NCI-H2107 (cell line): Measurements from ENCODE around the gene FFAR2.

ENCODE experiments used
- DNase-seq: peaks from one replicate; lab custom pipeline; 2025; lab: John Stamatoyannopoulos, UW

Gene FFAR2

DNA sequence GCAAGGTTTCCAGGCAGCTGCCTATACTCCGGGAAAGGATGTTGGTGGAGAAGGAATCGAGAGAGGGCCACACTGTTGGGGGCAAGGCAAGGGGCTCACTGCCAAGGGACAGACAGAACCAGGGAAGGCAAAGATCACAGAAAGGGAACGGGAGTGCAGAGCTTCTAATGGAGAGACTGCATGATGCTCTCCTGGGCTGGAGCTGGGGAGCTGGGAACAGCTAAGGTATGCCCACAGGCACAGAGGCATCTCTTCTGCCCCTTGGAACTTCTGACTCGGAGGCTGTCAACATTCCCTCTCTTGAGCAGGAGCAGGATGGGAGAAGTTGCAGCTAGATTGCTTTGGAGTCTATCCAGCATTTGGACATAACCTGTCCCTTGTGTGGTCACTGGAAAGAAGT is 22.4 kb upstream of the FFAR2 start:
- DNase-seq = no peak

- no peak for DNase-seq
Measured at GRCh38 chr19:35427187-35427586, 20.9 kb upstream of the FFAR2 start.

GRCh38 chr19:35429698-35430408 is 18.2 kb upstream of the FFAR2 start:
- no peak for DNase-seq

DNA sequence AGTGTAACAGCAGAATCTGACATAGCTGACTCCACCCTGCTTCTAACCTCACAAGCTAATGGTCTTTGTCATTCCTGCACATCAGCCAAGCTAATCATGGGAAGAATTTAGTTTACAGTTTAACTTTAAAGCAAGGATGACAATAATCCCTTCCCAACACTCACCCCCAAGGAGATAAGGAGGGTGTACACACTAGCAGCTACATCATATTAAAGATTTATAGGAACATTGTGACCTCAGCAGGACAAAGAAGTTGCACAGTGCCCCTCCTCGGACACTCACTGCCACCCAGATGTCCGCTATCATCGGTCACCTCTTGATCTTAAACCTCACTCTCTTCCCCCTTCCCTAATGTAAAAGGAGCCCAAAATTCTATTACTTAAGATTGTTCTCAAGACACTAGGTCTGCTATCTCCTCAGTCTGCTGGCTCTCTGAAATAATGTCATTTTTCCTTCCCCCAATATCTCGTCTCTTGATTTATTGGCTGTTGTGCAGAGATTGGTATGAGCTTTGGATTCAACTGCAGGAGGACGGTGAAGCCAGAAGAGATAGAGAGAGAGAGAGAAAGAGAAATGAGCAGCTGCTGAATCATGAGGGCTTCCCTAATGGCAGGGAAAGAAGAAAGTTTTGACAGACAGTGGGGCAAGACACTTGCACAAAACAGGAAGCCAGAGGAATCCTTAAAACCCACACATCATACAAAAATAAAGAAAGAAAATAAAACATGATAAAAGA is 17.5 kb upstream of the FFAR2 start:
- DNase-seq = no peak

DNA sequence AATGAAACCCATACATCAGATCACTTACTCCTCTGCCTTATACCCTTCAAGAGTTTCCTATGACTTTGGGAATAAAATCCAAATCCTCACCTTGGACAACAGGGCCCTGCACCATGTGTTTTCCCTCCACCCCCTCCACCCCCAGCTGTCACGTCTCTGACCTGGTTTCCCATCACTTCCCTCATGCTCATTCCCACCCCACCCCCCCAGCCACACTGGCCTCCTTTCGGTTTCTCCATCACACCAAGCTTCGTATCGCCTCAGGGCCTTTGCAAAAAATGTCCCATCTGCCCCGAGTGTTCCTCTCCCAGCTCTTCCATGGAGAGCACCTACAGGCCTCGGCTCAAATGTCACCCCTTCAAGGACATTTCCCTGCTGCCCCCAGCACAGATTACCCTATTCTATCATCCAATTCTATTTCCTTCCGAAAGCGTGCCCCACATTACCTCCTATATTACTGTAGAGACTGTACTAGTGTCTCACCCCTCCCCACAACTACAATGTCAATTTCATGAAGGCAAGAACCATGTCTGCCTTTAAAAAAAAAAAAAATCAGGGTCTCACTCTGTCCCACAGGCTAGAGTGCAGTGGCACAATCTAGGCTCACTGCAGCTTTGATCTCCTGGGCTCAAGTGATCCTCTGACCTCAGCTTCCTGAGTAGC is 16.8 kb upstream of the FFAR2 start:
- DNase-seq = no peak

DNA sequence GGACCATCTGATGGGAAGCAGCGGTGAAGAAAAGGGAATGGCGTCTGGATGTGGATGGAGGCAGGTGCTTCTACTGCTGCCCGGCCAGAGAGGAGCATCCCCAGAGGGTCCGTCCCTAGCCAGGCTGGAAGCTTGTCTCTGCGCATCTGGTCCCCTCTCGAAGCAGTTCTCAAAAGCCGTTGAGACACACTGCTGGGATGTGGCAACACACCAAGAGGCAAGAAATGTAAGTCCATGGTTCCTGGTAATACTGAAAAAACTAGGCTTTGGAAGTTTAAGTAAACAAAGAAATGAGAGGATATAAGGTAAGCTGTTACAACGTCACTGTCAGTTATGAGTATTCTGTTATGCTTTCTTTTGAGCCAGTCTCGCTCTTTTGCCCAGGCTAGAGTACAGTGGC is 15.1 kb upstream of the FFAR2 start:
- no peak for DNase-seq

- DNase-seq = no peak
Measured at GRCh38 chr19:35433448-35433847, 14.6 kb upstream of the FFAR2 start.

GRCh38 chr19:35435896-35436295 is 12.2 kb upstream of the FFAR2 start:
- no peak for DNase-seq

DNA sequence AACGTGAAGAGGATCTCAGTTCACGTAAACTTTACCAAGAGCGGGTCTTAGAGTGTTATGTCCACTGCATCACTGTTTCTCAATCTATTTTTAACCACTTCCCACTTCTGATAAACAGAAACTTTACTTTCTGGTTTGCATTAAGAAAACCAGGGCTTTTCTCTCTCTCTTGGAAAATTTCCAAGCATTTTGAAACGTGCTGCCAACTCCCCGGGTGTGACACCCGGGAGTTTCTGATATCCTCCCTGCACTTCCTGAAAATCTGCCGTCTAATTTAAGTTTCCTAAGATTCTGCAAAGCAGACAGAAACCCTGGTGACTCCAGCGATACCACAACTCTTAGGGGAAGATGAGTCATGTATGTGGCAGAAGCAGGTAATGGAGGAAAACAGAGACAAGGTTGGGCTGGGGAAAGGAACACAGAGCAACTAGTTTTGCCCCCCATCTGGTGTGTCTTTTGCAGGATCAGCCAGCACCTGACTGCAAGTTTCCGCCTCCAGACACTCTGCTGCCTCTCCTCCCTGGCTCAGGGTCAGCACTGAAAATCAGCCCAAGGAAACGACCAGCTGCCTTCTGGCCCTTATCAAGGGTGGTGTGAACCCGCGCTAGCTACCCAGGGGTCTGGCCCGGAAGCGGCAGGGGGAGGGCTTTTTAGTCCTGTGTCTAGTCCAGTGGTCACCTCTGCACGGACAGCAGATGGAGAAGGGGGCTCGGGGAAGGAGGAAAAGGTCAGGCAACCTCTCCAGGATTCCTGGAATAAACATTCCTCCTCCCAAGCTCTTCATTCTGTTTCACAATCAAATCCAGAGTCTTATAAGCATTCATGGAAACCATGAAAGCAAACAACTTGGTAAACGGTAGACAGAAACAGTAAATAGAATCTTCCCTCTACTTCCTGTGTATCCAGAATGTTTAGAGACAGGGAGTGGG is 11.3 kb upstream of the FFAR2 start:
- no peak for DNase-seq

DNA sequence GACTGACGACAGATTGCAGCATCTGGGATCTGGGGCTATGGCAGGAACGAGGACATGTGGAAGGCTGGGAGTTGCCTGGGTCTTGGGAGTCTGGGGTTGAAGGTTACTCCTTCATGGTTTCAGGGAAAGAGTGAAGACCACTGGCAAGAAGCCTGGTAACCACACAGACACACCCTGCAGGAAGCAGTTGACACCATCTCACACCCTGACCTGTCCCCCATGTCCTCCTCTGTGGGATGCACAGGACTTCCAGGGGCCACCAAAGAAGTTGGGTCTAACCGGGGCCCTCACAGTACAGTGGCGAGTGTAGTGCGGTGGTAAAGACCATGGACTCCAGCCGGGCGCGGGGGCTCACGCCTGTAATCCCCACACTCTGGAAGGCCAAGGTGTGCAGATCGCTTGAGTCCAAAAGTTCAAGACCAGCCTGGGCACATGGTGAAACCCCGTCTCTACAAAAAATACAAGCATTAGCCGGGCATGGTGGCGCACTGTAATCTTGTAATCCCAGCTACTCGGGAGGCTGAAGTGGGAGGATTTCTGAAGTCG is 10.6 kb upstream of the FFAR2 start:
- no peak for DNase-seq

GRCh38 chr19:35438096-35438495 is 10.0 kb upstream of the FFAR2 start:
- no peak for DNase-seq

DNA sequence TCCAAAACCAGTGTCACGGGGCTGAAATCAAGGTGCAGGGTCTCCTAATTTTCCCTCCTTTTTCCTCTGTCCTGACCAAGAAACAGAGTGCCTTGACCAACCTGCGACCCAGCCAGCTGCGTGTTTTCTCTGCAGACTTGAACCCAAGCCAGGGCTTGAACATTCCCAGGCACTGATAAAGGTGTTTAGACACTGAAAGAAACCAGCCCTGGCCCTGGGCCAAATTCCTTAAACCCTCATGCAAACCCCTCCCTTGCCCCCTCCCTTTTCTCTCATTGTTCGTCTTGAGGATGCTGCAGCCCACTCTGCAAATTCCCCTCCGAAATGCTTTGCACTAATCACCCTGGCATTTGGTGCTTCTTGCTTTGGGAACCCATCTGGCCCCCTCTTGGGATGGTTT is 9.5 kb upstream of the FFAR2 start:
- DNase-seq = no peak

DNA sequence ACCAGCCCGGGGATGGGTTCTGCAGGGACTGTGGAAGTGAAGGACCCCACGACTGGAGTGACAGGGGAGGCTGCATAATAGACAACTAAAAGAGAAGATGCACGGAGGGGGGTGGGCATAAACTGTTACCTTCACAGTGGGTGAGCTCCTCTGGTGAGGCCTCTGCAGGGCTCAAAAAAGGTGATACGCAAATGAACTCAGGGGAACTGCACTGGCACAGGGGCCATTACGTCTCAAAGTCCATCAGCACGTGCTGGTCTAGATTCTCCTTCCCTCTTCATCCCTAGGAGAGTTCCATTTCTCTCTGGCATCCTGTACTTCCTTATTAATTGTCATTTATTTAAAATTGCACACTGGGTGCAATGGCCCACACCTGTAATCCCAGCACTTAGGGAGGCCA is 8.1 kb upstream of the FFAR2 start:
- no peak for DNase-seq

DNA sequence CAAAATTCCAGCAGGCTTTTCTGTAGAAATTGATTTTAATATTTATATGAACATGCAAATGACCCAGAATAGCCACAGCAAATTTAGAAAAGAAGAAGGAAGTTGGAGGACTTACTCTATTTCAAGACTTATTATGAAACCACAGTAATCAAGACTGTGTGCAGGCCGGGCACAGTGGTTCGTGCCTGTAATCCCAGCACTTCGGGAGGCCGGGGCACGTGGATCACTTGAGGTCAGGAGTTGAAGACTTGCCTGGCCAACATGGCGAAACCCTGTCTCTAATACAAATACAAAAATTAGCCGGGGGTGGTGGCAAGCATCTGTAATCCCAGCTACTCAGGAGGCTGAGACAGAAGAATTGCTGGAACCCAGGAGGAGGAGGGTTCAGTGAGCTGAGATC is 6.0 kb upstream of the FFAR2 start:
- no peak for DNase-seq

DNA sequence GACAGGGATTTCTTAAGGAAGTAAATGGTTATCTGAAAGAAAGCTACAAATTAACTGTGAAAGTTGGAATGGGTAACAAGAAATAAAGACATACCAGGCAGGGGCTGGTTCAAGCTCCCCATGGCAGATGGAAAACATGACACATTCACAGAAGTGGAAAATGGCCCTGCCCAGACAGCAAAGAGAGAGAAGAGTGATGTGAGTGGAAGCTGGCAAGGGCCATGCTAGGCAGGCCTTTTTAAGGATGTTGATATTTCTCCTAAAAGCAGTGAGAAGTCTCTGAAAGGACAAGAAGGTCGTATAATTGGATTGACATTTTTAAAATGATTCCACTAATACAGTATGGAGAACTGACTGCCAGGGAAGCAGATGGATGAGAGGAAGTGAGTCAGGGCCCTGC is 3.3 kb upstream of the FFAR2 start:
- no peak for DNase-seq

DNA sequence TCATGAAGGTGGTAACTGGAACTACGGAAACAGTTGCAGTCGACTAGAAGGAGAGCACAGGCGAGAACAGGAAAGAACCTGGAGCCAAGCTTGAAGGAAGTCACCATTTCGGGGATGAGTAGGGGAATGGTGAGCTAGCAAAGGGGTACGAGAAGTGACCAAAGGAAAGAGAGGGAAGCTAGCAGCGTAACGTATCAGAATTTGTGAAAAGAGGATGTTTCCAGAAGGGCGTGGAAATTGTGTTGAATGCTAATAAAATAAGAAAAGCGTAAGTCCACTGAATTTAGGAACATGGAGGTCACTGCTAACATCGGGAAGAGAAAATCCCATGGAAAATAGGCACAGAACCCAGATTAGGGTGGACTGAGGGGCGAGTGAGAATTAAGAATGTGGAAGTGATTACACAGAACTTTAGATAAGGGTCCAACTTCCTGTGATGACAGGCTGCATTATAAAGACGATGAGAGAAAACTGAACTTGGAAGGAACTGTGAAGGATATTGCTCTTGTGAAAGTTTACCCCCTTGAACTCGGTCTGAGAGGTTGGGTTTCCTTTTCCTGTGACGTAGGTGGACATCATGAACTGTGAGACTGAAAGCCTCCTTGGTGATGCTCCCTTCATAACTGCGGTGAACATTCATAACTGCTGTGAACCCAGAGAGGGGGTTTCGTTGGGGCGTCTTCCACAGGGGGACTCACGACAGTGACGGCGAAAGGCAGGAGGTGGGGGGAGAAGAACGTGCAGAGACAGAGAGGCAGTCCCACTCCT is 2.0 kb upstream of the FFAR2 start:
- DNase-seq = no peak

- no peak for DNase-seq
Measured at GRCh38 chr19:35449359-35450043, 1.4 kb downstream of the FFAR2 start.

DNA sequence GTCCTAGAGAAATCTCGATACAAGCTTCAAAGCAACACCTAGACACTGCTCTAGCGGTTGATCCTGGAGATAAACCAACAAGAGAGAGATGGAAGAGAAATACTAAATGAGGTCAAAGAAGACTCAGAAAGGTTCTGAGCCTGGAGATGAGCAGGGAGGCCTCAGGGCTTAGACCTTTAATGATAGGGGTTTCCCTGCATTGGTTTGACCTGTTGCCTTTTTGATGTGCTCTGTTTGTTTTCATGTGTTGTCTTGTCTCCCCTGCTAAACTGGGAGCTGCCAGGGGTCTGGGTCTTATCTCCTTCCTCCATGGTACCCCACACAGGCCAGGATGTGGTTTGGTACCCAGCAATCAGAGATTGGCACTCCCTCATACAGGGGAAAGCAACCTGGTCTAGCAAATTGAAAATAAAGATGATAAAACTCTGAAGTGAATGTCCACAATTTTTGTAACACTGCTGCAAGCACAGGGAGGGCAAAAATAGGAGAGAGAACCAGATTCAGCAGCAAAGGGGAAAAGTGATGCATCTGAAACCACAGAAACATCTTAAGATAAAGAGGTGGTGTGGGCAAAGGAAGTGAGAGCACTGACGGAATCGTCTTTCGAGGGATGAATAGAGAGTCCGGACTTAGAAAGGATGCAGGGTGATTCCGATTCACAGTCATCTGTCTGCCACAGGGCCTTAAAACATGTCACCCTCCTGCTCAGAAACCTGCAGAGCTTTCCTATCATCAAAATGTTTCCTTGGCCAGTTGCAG is 3.5 kb downstream of the FFAR2 start:
- no peak for DNase-seq

GRCh38 chr19:35454663-35455062 is 6.6 kb downstream of the FFAR2 start:
- no peak for DNase-seq
